MM.1S (cell line): ENCODE data around the gene DFFA.
"Not testable (repeated sequence)": the region's sequence is repeated elsewhere in the genome, so short reads cannot be mapped to it uniquely, and the experiment has no call there.

Experiments
- CTCF ChIP-seq: fragments of 300-600 bp; sonication (generic); IDR thresholded peaks from 2 replicates; pipeline ENCODE4 v1.5.1; 2016; ENCODE audit warnings: antibody characterized with exemption, low read length, mixed read lengths
- EZH2phosphoT487 ChIP-seq: fragments of 300-600 bp; sonication (generic); IDR thresholded peaks from 2 replicates; pipeline ENCODE4 v1.6.1; 2018; ENCODE audit warnings: antibody characterized with exemption, low read length

GRCh38 chr1:10415967-10416366 lies 56.4 kb downstream of the DFFA start:
- not testable (repeated sequence) for TF ChIP-seq CTCF, EZH2phosphoT487
